Dedifferentiated amniotic fluid mesenchymal stem cell (primary cell): ENCODE measurements around the gene SPATA3.

Source experiments
- DNase-seq: peaks from one replicate; pipeline ENCODE4 v3.0.0-alpha.2; 2016; ENCODE audit errors: extremely low spot score

Gene SPATA3

GRCh38 chr2:231049286-231050017 lies 53.5 kb downstream of the SPATA3 start:
- DNase-seq = no peak

GRCh38 chr2:231050018-231050901 lies 54.3 kb downstream of the SPATA3 start:
- DNase-seq = no peak

GRCh38 chr2:231051116-231051515 lies 55.2 kb downstream of the SPATA3 start:
- DNase-seq = no peak

- DNase-seq = peak; percentile 75
These were observed 56.9 kb downstream of the SPATA3 start for GRCh38 chr2:231052494-231053451.

- DNase-seq = no peak
These were observed 57.9 kb downstream of the SPATA3 start for GRCh38 chr2:231053846-231054245.

- DNase-seq = peak; percentile 88
These were observed 60.8 kb downstream of the SPATA3 start, which contains the start of gene PSMD1 for GRCh38 chr2:231056453-231057416. Gene PSMD1, plus strand, starts transcription at chr2:231056867. Its CDS starts 159 bp downstream, at chr2:231057026.

GRCh38 chr2:231057590-231057989 lies 61.7 kb downstream of the SPATA3 start:
- DNase-seq = peak; percentile 53
